Activated CD4-positive, alpha-beta memory T cell treated with anti-CD3 and anti-CD28 coated beads, Interleukin-2, amount 10 ng/mL, durations not matched to agents 7 days and 5 days (primary cell): ENCODE results near the gene FBXL2. TPM values are rescaled to one million over a fixed set of nuclear protein-coding genes. Genes with fewer than 3 reads are reported as not detected.

Experiments used
- CTCF ChIA-PET: fragments of 350-600 bp; sonication (Branson Sonifier 250); formaldehyde crosslinking; loops from one replicate; lab custom pipeline; 2021; ENCODE audit warnings: antibody characterized with exemption, inconsistent platforms; lab: Charles Lee
- POLR2A ChIA-PET: fragments of 350-600 bp; sonication (Branson Sonifier 250); formaldehyde crosslinking; loops from one replicate; lab custom pipeline; 2021; ENCODE audit warnings: antibody characterized with exemption; lab: Charles Lee
- DNase-seq: peaks from one replicate; pipeline ENCODE4 v3.0.0-alpha.2; 2020
- H3K27ac Mint-ChIP-seq: one replicate; pipeline ENCODE4 v1.8.0; 2021; ENCODE audit warnings: mild to moderate bottlenecking, mixed read lengths
- H3K27me3 Mint-ChIP-seq: one replicate; pipeline ENCODE4 v1.8.0; 2021; ENCODE audit warnings: mixed read lengths
- H3K36me3 Mint-ChIP-seq: one replicate; pipeline ENCODE4 v1.8.0; 2021; ENCODE audit warnings: low read depth, mixed read lengths
- H3K4me1 Mint-ChIP-seq: one replicate; pipeline ENCODE4 v1.8.0; 2021; ENCODE audit warnings: mixed read lengths
- H3K4me3 Mint-ChIP-seq: one replicate; pipeline ENCODE4 v1.8.0; 2021; ENCODE audit warnings: mild to moderate bottlenecking, mixed read lengths
- H3K9me3 Mint-ChIP-seq: one replicate; pipeline ENCODE4 v1.8.0; 2021; ENCODE audit warnings: mixed read lengths
- total RNA-seq, 2 experiments: library from RNA; stranded (reverse); gene quantifications; one replicate each; pipeline ENCODE4 v1.2.3, GENCODE V29; 2021

FBXL2 gene
- total RNA-seq, 2 experiments from 2014 or later = not detected

- Mint-ChIP-seq H3K4me3 (no peak overlapping the region), H3K27me3 (peaks cover 7% of the 10 kb centered on the region), H3K27ac (no peak overlapping the region), H3K9me3 (peaks cover 2% of the 10 kb centered on the region), H3K36me3 (no peaks in the 10 kb centered on the region), H3K4me1 (no peaks in the 10 kb centered on the region)
- ChIA-PET POLR2A (no interaction called here), CTCF (no interaction called here)
- no peak for DNase-seq
Observed at GRCh38 chr3:33269385-33269784, 7.9 kb upstream of the FBXL2 start.

- no peak overlapping the region for H3K27ac Mint-ChIP-seq
- no peaks in the 10 kb centered on the region for H3K4me1 Mint-ChIP-seq
- CTCF ChIA-PET = no interaction called here
- H3K27me3 Mint-ChIP-seq = peaks cover 4% of the 10 kb centered on the region
- no peak for DNase-seq
- no peaks in the 10 kb centered on the region for H3K36me3 Mint-ChIP-seq
- POLR2A ChIA-PET = no interaction called here
- no peaks in the 10 kb centered on the region for H3K9me3 Mint-ChIP-seq
- no peak overlapping the region for H3K4me3 Mint-ChIP-seq
Observed at GRCh38 chr3:33271324-33271723, 5.9 kb upstream of the FBXL2 start.

GRCh38 chr3:33273628-33274027 is 3.6 kb upstream of the FBXL2 start:
- ChIA-PET CTCF (interaction anchor here (0.5 to 1.0 kb wide), 2 partner anchors 142 to 496 kb away, joined by 4 read pairs; no protein-coding TSS in a partner anchor), POLR2A (no interaction called here)
- H3K36me3 Mint-ChIP-seq = no peaks in the 10 kb centered on the region
- no peak for DNase-seq
- no peaks in the 10 kb centered on the region for H3K4me1 Mint-ChIP-seq
- peaks cover 16% of the 10 kb centered on the region for H3K27me3 Mint-ChIP-seq
- H3K4me3 Mint-ChIP-seq = no peak overlapping the region
- H3K9me3 Mint-ChIP-seq = no peaks in the 10 kb centered on the region
- H3K27ac Mint-ChIP-seq = no peak overlapping the region

- DNase-seq = no peak
- H3K4me3 Mint-ChIP-seq = no peak overlapping the region
- no peaks in the 10 kb centered on the region for H3K36me3 Mint-ChIP-seq
- ChIA-PET CTCF (no interaction called here), POLR2A (no interaction called here)
- H3K27ac Mint-ChIP-seq = no peak overlapping the region
- H3K9me3 Mint-ChIP-seq = no peaks in the 10 kb centered on the region
- peaks cover 27% of the 10 kb centered on the region for H3K27me3 Mint-ChIP-seq
- H3K4me1 Mint-ChIP-seq = no peaks in the 10 kb centered on the region
Observed at GRCh38 chr3:33278163-33278562, 921 bp downstream of the FBXL2 start.

- Mint-ChIP-seq H3K4me1 (no peaks in the 10 kb centered on the region), H3K9me3 (no peaks in the 10 kb centered on the region), H3K27me3 (peaks cover 42% of the 10 kb centered on the region), H3K27ac (no peak overlapping the region), H3K36me3 (no peaks in the 10 kb centered on the region), H3K4me3 (no peak overlapping the region)
- ChIA-PET POLR2A (no interaction called here), CTCF (no interaction called here)
- DNase-seq = no peak
Observed at GRCh38 chr3:33287672-33288282, 10.5 kb downstream of the FBXL2 start.

- no peak overlapping the region for H3K27ac Mint-ChIP-seq
- peaks cover 7% of the 10 kb centered on the region for H3K27me3 Mint-ChIP-seq
- H3K36me3 Mint-ChIP-seq = no peaks in the 10 kb centered on the region
- H3K4me3 Mint-ChIP-seq = no peak overlapping the region
- POLR2A ChIA-PET = no interaction called here
- DNase-seq = no peak
- no peaks in the 10 kb centered on the region for H3K4me1 Mint-ChIP-seq
- no peaks in the 10 kb centered on the region for H3K9me3 Mint-ChIP-seq
- CTCF ChIA-PET = interaction anchor here (0.6 to 0.9 kb wide), 2 partner anchors 73 to 553 kb away, joined by 4 read pairs; no protein-coding TSS in a partner anchor
Observed at GRCh38 chr3:33299395-33300081, 22.3 kb downstream of the FBXL2 start.

- ChIA-PET POLR2A (no interaction called here), CTCF (no interaction called here)
Observed at GRCh38 chr3:33312361-33312760, 35.1 kb downstream of the FBXL2 start.

GRCh38 chr3:33313331-33313730 is 36.1 kb downstream of the FBXL2 start:
- H3K9me3 Mint-ChIP-seq = no peaks in the 10 kb centered on the region
- H3K4me1 Mint-ChIP-seq = no peaks in the 10 kb centered on the region
- H3K4me3 Mint-ChIP-seq = no peak overlapping the region
- ChIA-PET CTCF (no interaction called here), POLR2A (no interaction called here)
- peaks cover 28% of the 10 kb centered on the region for H3K27me3 Mint-ChIP-seq
- no peaks in the 10 kb centered on the region for H3K36me3 Mint-ChIP-seq
- DNase-seq = no peak
- H3K27ac Mint-ChIP-seq = no peak overlapping the region

More at GRCh38 chr3:33312361-33312760, 35.1 kb downstream of the FBXL2 start:
- Mint-ChIP-seq H3K27me3 (peaks cover 30% of the 10 kb centered on the region), H3K4me3 (no peak overlapping the region), H3K9me3 (no peaks in the 10 kb centered on the region), H3K4me1 (no peaks in the 10 kb centered on the region), H3K27ac (no peak overlapping the region), H3K36me3 (no peaks in the 10 kb centered on the region)
- DNase-seq = no peak

GRCh38 chr3:33314993-33315392 is 37.8 kb downstream of the FBXL2 start:
- ChIA-PET CTCF (no interaction called here), POLR2A (no interaction called here)
- no peak overlapping the region for H3K27ac Mint-ChIP-seq

GRCh38 chr3:33315826-33316225 is 38.6 kb downstream of the FBXL2 start:
- H3K4me1 Mint-ChIP-seq = no peaks in the 10 kb centered on the region
- no peak overlapping the region for H3K27ac Mint-ChIP-seq
- no peak overlapping the region for H3K4me3 Mint-ChIP-seq
- CTCF ChIA-PET = no interaction called here
- POLR2A ChIA-PET = no interaction called here
- H3K27me3 Mint-ChIP-seq = peaks cover 27% of the 10 kb centered on the region
- H3K36me3 Mint-ChIP-seq = no peaks in the 10 kb centered on the region
- no peak for DNase-seq
- no peaks in the 10 kb centered on the region for H3K9me3 Mint-ChIP-seq

More at GRCh38 chr3:33314993-33315392, 37.8 kb downstream of the FBXL2 start:
- H3K4me3 Mint-ChIP-seq = no peak overlapping the region
- H3K27me3 Mint-ChIP-seq = peaks cover 27% of the 10 kb centered on the region
- no peaks in the 10 kb centered on the region for H3K4me1 Mint-ChIP-seq
- H3K36me3 Mint-ChIP-seq = no peaks in the 10 kb centered on the region
- no peak for DNase-seq
- H3K9me3 Mint-ChIP-seq = no peaks in the 10 kb centered on the region

GRCh38 chr3:33317963-33318709 is 40.9 kb downstream of the FBXL2 start:
- Mint-ChIP-seq H3K9me3 (no peaks in the 10 kb centered on the region), H3K27me3 (peaks cover 22% of the 10 kb centered on the region), H3K4me1 (no peaks in the 10 kb centered on the region), H3K4me3 (no peak overlapping the region), H3K27ac (no peak overlapping the region), H3K36me3 (no peaks in the 10 kb centered on the region)
- ChIA-PET POLR2A (no interaction called here), CTCF (no interaction called here)
- DNase-seq = no peak

- peaks cover 24% of the 10 kb centered on the region for H3K27me3 Mint-ChIP-seq
- ChIA-PET POLR2A (no interaction called here), CTCF (no interaction called here)
- H3K36me3 Mint-ChIP-seq = no peaks in the 10 kb centered on the region
- no peak for DNase-seq
- H3K9me3 Mint-ChIP-seq = no peaks in the 10 kb centered on the region
- H3K4me3 Mint-ChIP-seq = no peak overlapping the region
- H3K4me1 Mint-ChIP-seq = no peaks in the 10 kb centered on the region
- H3K27ac Mint-ChIP-seq = no peak overlapping the region
Observed at GRCh38 chr3:33318710-33319380, 41.6 kb downstream of the FBXL2 start.

GRCh38 chr3:33322412-33322811 is 45.2 kb downstream of the FBXL2 start:
- Mint-ChIP-seq H3K4me1 (no peaks in the 10 kb centered on the region), H3K4me3 (no peak overlapping the region)
- POLR2A ChIA-PET = no interaction called here

More at GRCh38 chr3:33322412-33322811, 45.2 kb downstream of the FBXL2 start:
- Mint-ChIP-seq H3K27ac (no peak overlapping the region), H3K36me3 (no peaks in the 10 kb centered on the region), H3K27me3 (peaks cover 26% of the 10 kb centered on the region), H3K9me3 (no peaks in the 10 kb centered on the region)
- CTCF ChIA-PET = no interaction called here
- no peak for DNase-seq
